ENCODE results near the gene CEP162.
"Not testable (repeated sequence)": the region's sequence is repeated elsewhere in the genome, so short reads cannot be mapped to it uniquely, and the experiment has no call there.

The CEP162 gene

GRCh38 chr6:84228198-84228543 is 728 bp upstream of the CEP162 start:
- DNase-seq: no peak

GRCh38 chr6:84227044-84227433 is 404 bp downstream of the CEP162 start:
- DNase-seq: no peak

GRCh38 chr6:84224251-84224650 is 3.2 kb downstream of the CEP162 start:
- no peak for DNase-seq

- not testable (repeated sequence) for DNase-seq
Observed at GRCh38 chr6:84223608-84224007, 3.8 kb downstream of the CEP162 start.

- DNase-seq: no peak
Observed at GRCh38 chr6:84222426-84222825, 5.0 kb downstream of the CEP162 start.

- DNase-seq: no peak
Observed at GRCh38 chr6:84220809-84221409, 6.5 kb downstream of the CEP162 start.

GRCh38 chr6:84218091-84218490 is 9.4 kb downstream of the CEP162 start:
- no peak for DNase-seq

- no peak for DNase-seq
Observed at GRCh38 chr6:84213217-84213616, 14.2 kb downstream of the CEP162 start.

GRCh38 chr6:84204011-84204410 is 23.4 kb downstream of the CEP162 start:
- DNase-seq: no peak

- not testable (repeated sequence) for DNase-seq
Observed at GRCh38 chr6:84199987-84200386, 27.5 kb downstream of the CEP162 start.

- DNase-seq: no peak
Observed at GRCh38 chr6:84197708-84198107, 29.7 kb downstream of the CEP162 start.

- DNase-seq: no peak
Observed at GRCh38 chr6:84193114-84193708, 34.2 kb downstream of the CEP162 start.

GRCh38 chr6:84191802-84192201 is 35.6 kb downstream of the CEP162 start:
- DNase-seq: no peak

GRCh38 chr6:84189356-84189755 is 38.1 kb downstream of the CEP162 start:
- not testable (repeated sequence) for DNase-seq

- DNase-seq: no peak
Observed at GRCh38 chr6:84183430-84183829, 44.0 kb downstream of the CEP162 start.

- no peak for DNase-seq
Observed at GRCh38 chr6:84182001-84182400, 45.4 kb downstream of the CEP162 start.

GRCh38 chr6:84177241-84177640 is 50.2 kb downstream of the CEP162 start:
- DNase-seq: no peak

- DNase-seq: no peak
Observed at GRCh38 chr6:84172574-84172973, 54.9 kb downstream of the CEP162 start.

GRCh38 chr6:84172080-84172479 is 55.4 kb downstream of the CEP162 start:
- DNase-seq: no peak

- no peak for DNase-seq
Observed at GRCh38 chr6:84167457-84167856, 60.0 kb downstream of the CEP162 start.

GRCh38 chr6:84166395-84166794 is 61.0 kb downstream of the CEP162 start:
- no peak for DNase-seq

- DNase-seq: not testable (repeated sequence)
Observed at GRCh38 chr6:84164328-84164727, 63.1 kb downstream of the CEP162 start.

- DNase-seq: no peak
Observed at GRCh38 chr6:84161190-84161589, 66.3 kb downstream of the CEP162 start.

GRCh38 chr6:84156306-84156705 is 71.1 kb downstream of the CEP162 start:
- DNase-seq: no peak

- DNase-seq: no peak
Observed at GRCh38 chr6:84151669-84152068, 75.8 kb downstream of the CEP162 start.

All from central memory CD4-positive, alpha-beta T cell (primary cell).